ENCODE measurements around the gene B4GALT3.

B4GALT3 gene

GRCh38 chr1:161217831-161218230 lies 40.5 kb upstream of the B4GALT3 start:
- H3K27me3 ChIP-seq (replicated peaks; ENCODE audit: control insufficient read depth, insufficient read depth, low read length) = no peaks in the 10 kb centered on the region
- TF ChIP-seq CTCF (IDR thresholded peaks at IDR 0.05; ENCODE audit: insufficient read depth, low read length, poor library complexity, severe bottlenecking) = no peak
- H3K36me3 ChIP-seq (ENCODE audit: control insufficient read depth, insufficient read depth, low read length) = peaks cover 9% of the 10 kb centered on the region
- DNase-seq (ENCODE audit: extremely low read depth, insufficient read length) = no peak
- no peak overlapping the region for H3K4me3 ChIP-seq (replicated peaks; ENCODE audit: low read depth, low read length)

GRCh38 chr1:161216945-161217712 lies 39.8 kb upstream of the B4GALT3 start:
- H3K27me3 ChIP-seq (replicated peaks; ENCODE audit: control insufficient read depth, insufficient read depth, low read length) = no peaks in the 10 kb centered on the region
- peaks cover 9% of the 10 kb centered on the region for H3K36me3 ChIP-seq (ENCODE audit: control insufficient read depth, insufficient read depth, low read length)
- TF ChIP-seq CTCF (IDR thresholded peaks at IDR 0.05; ENCODE audit: insufficient read depth, low read length, poor library complexity, severe bottlenecking) = no peak
- DNase-seq (ENCODE audit: extremely low read depth, insufficient read length) = peak; percentile 57
- no peak overlapping the region for H3K4me3 ChIP-seq (replicated peaks; ENCODE audit: low read depth, low read length)

GRCh38 chr1:161215076-161215475 lies 37.8 kb upstream of the B4GALT3 start, which contains the start of gene FCER1G:
Gene FCER1G (plus strand): TSS chr1:161215295. CDS start chr1:161215322, 27 bp downstream.
- no peak for DNase-seq (ENCODE audit: extremely low read depth, insufficient read length)
- Histone ChIP-seq H3K27me3 (replicated peaks; ENCODE audit: control insufficient read depth, insufficient read depth, low read length) (no peaks in the 10 kb centered on the region), H3K4me3 (replicated peaks; ENCODE audit: low read depth, low read length) (no peak within 1 kb of the TSS), H3K36me3 (ENCODE audit: control insufficient read depth, insufficient read depth, low read length) (peaks cover 17% of the 10 kb centered on the region)
- no peak for TF ChIP-seq CTCF (IDR thresholded peaks at IDR 0.05; ENCODE audit: insufficient read depth, low read length, poor library complexity, severe bottlenecking)

GRCh38 chr1:161214369-161214768 lies 37.1 kb upstream of the B4GALT3 start:
- H3K4me3 ChIP-seq (replicated peaks; ENCODE audit: low read depth, low read length) = no peak overlapping the region
- TF ChIP-seq CTCF (IDR thresholded peaks at IDR 0.05; ENCODE audit: insufficient read depth, low read length, poor library complexity, severe bottlenecking) = no peak
- peaks cover 19% of the 10 kb centered on the region for H3K36me3 ChIP-seq (ENCODE audit: control insufficient read depth, insufficient read depth, low read length)
- DNase-seq (ENCODE audit: extremely low read depth, insufficient read length) = no peak
- H3K27me3 ChIP-seq (replicated peaks; ENCODE audit: control insufficient read depth, insufficient read depth, low read length) = no peaks in the 10 kb centered on the region

- Histone ChIP-seq H3K27me3 (replicated peaks; ENCODE audit: control insufficient read depth, insufficient read depth, low read length) (no peaks in the 10 kb centered on the region), H3K36me3 (ENCODE audit: control insufficient read depth, insufficient read depth, low read length) (peaks cover 22% of the 10 kb centered on the region), H3K4me3 (replicated peaks; ENCODE audit: low read depth, low read length) (no peak overlapping the region)
- peak; percentile 83 for TF ChIP-seq CTCF (IDR thresholded peaks at IDR 0.05; ENCODE audit: insufficient read depth, low read length, poor library complexity, severe bottlenecking)
- DNase-seq (ENCODE audit: extremely low read depth, insufficient read length) = peak; percentile 42
Measured at GRCh38 chr1:161209790-161210409, 32.6 kb upstream of the B4GALT3 start.
